ENCODE measurements around the gene RACGAP1. TPM values are rescaled to one million over a fixed set of nuclear protein-coding genes. Genes with fewer than 3 reads are reported as not detected.

RACGAP1 gene
- total RNA-seq, 1 donor from 2014 or later: 13.7 TPM

GRCh38 chr12:49961993-49962764, 63.1 kb downstream of the RACGAP1 start:
- Histone ChIP-seq H3K9me3 (no peaks in the 10 kb centered on the region), H3K27me3 (ENCODE audit: low read depth) (peaks cover 50% of the 10 kb centered on the region), H3K4me1 (peaks cover 14% of the 10 kb centered on the region), H3K36me3 (no peaks in the 10 kb centered on the region), H3K4me3 (no peak overlapping the region), H3K27ac (no peak overlapping the region)
- no peak for TF ChIP-seq CTCF (IDR thresholded peaks at IDR 0.05)
- DNase-seq (no peak), ATAC-seq (no peak)
- intact Hi-C loops (cut with DNase I): no loop called here

GRCh38 chr12:49961111-49961922, 64.0 kb downstream of the RACGAP1 start, which contains the start of gene AQP5:
Gene AQP5, plus strand, starts transcription at chr12:49961872. Its CDS starts 146 bp downstream, at chr12:49962018.
- Histone ChIP-seq H3K9me3 (no peaks in the 10 kb centered on the region), H3K4me3 (peak within 1 kb of the TSS; percentile 39), H3K27me3 (ENCODE audit: low read depth) (peaks cover 55% of the 10 kb centered on the region), H3K4me1 (peaks cover 6% of the 10 kb centered on the region), H3K27ac (no peak within 1 kb of the TSS), H3K36me3 (no peaks in the 10 kb centered on the region)
- DNase-seq: no peak
- ATAC-seq: peak in 1 of 2 donors; percentile 2
- TF ChIP-seq CTCF (IDR thresholded peaks at IDR 0.05): no peak
- intact Hi-C loops (cut with DNase I): no loop called here

GRCh38 chr12:49960474-49961110, 64.7 kb downstream of the RACGAP1 start:
- H3K4me3 ChIP-seq: no peak overlapping the region
- TF ChIP-seq CTCF (IDR thresholded peaks at IDR 0.05): no peak
- peaks cover 13% of the 10 kb centered on the region for H3K4me1 ChIP-seq
- peaks cover 62% of the 10 kb centered on the region for H3K27me3 ChIP-seq (ENCODE audit: low read depth)
- H3K9me3 ChIP-seq: no peaks in the 10 kb centered on the region
- intact Hi-C loops (cut with DNase I): no loop called here
- DNase-seq: no peak
- no peaks in the 10 kb centered on the region for H3K36me3 ChIP-seq
- peak in 1 of 2 donors; percentile 3 for ATAC-seq
- H3K27ac ChIP-seq: no peak overlapping the region

GRCh38 chr12:49959685-49960473, 65.4 kb downstream of the RACGAP1 start:
- no peak overlapping the region for H3K4me3 ChIP-seq
- ATAC-seq (peak; percentile 75 to 79), DNase-seq (peak; percentile 84)
- H3K4me1 ChIP-seq: peaks cover 20% of the 10 kb centered on the region
- peaks cover 70% of the 10 kb centered on the region for H3K27me3 ChIP-seq (ENCODE audit: low read depth)
- no peaks in the 10 kb centered on the region for H3K9me3 ChIP-seq
- H3K27ac ChIP-seq: peak overlapping the region; percentile 24
- H3K36me3 ChIP-seq: no peaks in the 10 kb centered on the region
- TF ChIP-seq CTCF (IDR thresholded peaks at IDR 0.05): no peak
- intact Hi-C loops (cut with DNase I): no loop called here

GRCh38 chr12:49957570-49957967, 67.7 kb downstream of the RACGAP1 start:
- Histone ChIP-seq H3K27me3 (ENCODE audit: low read depth) (peaks cover 76% of the 10 kb centered on the region), H3K36me3 (no peaks in the 10 kb centered on the region), H3K9me3 (no peaks in the 10 kb centered on the region), H3K4me3 (no peak overlapping the region), H3K27ac (no peak overlapping the region), H3K4me1 (peaks cover 35% of the 10 kb centered on the region)
- ATAC-seq (no peak), DNase-seq (no peak)
- no peak for TF ChIP-seq CTCF (IDR thresholded peaks at IDR 0.05)
- intact Hi-C loops (cut with DNase I): no loop called here
